Measurements from ENCODE around the gene OGDH.

DNA sequence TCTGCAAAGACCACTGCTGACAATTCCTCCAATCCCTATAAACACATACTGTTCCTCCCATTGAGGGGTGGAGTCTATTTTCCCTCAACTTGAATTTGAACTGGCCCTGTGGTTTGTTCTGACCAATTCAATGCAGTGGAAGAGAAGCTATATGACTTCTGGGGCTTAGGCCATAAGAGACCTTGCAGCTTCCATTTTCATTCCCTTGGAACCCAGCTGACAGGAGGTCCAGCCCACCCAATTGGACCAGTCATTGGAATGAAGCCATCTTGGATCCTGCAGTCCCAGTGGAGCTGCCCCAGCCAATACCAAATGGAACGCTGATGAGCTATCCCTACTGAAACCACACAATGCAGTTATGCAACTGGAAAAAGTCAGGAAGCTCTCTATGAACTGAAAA is 15.5 kb upstream of the OGDH start:
- no peak for TF ChIP-seq EZH2 (optimal IDR thresholded peaks at IDR 0.05; ENCODE audit: low read depth, low read length)
- TF ChIP-seq, protein P1, sequence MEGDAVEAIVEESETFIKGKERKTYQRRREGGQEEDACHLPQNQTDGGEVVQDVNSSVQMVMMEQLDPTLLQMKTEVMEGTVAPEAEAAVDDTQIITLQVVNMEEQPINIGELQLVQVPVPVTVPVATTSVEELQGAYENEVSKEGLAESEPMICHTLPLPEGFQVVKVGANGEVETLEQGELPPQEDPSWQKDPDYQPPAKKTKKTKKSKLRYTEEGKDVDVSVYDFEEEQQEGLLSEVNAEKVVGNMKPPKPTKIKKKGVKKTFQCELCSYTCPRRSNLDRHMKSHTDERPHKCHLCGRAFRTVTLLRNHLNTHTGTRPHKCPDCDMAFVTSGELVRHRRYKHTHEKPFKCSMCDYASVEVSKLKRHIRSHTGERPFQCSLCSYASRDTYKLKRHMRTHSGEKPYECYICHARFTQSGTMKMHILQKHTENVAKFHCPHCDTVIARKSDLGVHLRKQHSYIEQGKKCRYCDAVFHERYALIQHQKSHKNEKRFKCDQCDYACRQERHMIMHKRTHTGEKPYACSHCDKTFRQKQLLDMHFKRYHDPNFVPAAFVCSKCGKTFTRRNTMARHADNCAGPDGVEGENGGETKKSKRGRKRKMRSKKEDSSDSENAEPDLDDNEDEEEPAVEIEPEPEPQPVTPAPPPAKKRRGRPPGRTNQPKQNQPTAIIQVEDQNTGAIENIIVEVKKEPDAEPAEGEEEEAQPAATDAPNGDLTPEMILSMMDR (IDR thresholded peaks at IDR 0.05; ENCODE audit: low read length), result no peak
